ENCODE results near the gene C4A.
"Not testable (repeated sequence)": the region's sequence is repeated elsewhere in the genome, so short reads cannot be mapped to it uniquely, and the experiment has no call there.

Gene C4A

DNA sequence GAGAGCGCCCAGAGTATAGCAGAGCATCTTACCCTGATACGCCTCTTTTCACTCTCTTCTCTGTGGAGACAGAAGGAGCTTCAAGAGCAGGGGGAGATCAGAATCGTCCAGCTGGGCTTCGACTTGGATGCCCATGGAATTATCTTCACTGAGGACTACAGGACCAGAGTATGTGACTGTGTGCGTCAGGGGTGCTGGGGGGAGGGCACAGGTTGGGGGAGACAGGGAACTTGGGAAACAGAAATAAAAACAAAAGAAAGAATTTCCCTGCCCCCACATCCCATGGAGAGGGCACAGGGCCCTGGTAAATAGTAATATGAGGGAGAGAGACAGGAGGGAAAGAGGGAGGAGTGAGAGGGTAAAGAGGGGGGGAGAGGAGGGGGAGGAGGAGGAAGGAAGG is 3.0 kb upstream of the C4A start:
- no peak for FAIRE-seq
- no peak for DNase-seq (ENCODE audit: insufficient read length, low spot score)

DNA sequence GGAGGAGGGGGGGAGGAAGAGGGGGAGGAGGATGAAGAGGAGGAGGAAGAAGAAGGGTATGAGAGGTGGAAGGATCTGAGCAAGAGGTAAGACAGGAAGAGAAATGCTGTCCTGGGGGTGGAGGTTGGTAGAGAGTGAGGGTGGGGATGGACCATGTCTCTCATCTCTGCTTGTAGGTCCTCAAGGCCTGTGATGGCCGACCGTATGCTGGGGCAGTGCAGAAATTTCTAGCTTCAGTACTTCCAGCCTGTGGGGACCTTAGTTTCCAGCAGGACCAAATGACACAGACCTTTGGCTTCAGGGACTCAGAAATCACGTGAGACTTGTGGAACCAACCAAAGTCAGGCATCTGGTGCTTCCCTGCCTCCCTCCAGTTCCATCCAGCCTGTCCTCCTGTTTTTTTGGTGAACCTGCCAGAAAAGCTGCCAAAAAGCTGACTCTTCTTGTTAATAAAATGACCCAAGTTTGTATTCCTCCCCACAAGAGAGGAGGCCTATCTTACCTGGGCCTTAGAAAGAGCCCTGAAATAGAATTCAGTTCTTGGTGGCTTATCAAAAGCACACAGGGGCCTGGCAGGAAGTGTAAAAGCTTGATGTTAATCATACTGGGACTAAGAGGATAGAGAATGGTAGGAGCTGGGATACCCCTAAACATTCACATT is 2.5 kb upstream of the C4A start:
- DNase-seq (ENCODE audit: insufficient read length, low spot score) (no peak), FAIRE-seq (no peak)

DNA sequence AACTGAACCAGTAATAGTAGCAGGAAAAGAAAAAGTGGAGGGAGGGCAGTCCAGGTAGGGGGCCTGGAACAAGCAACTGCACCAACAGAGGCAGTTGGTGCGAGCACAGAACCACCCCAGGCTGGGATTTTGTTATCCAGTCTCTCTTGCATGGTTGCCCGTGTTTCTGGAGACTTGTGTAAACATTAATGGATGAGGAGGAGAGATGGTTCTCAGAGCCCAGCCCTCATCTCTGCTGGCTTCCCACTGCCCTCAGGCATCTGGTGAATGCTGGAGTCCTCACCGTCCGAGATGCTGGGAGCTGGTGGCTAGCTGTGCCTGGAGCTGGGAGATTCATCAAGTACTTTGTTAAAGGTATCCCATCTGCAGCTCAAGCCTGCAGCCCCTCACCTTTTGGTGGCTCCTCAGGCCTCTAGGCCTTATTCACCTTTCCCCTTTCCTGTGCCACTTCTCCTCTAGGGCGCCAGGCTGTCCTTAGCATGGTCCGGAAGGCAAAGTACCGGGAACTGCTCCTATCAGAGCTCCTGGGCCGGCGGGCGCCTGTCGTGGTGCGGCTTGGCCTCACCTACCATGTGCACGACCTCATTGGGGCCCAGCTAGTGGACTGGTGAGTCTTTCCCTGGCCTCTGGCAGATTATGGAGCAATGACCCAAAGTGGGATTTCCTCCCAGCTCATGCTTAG is 1.5 kb upstream of the C4A start:
- not testable (repeated sequence) for FAIRE-seq; DNase-seq (ENCODE audit: insufficient read length, low spot score)

DNA sequence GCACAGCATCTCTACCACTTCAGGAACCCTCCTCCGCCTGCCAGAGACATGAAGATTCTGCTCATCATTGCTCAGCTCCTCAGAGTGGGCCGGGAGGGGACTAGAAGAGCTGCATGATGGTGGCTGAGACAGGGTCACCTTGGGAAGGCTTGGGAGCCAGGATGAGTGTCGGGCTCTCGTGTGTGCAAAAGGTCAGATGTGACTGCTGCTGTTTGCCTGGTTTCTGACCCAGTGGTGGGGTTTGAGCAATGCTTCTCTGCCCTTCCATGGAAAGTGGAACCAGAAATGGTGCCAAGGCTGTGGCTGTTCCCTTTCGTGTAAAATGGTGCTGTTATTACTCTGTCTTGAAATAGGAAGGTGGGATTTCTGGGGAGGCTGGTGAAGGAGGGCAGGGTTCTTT is 859 bp upstream of the C4A start:
- not testable (repeated sequence) for FAIRE-seq; DNase-seq (ENCODE audit: insufficient read length, low spot score)

DNA sequence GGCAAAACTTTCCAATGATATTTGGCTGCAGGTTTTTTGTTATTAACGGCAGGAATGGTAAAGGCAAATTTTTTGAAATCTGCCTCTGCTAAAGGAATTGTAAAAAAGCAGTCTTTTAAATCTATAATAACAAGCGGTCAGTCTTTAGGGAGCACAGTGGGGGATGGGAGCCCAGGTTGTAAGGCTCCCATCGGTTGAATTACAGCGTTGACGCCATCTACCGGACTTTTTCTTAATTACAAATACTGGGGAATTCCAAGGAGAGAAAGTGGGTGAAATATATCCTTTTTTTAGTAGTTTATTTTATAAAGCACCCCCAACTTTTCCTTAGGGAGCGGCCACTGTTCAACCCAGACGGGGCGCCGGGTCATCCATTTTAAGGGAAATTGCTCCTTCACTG is 7.5 kb downstream of the C4A start:
- DNase-seq (ENCODE audit: insufficient read length, low spot score); FAIRE-seq: not testable (repeated sequence)

DNA sequence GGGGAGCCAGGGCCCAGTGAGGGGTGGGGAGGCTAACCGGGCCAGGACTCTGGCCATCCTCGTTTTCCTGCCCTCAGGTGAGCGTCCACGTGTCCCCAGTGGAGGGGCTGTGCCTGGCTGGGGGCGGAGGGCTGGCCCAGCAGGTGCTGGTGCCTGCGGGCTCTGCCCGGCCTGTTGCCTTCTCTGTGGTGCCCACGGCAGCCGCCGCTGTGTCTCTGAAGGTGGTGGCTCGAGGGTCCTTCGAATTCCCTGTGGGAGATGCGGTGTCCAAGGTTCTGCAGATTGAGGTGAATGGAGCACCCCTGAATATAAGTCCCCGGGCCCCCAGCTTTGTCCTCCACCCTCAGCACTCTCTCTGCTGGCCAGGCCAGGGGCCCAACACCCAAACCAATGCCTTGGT is 12.6 kb downstream of the C4A start:
- FAIRE-seq; DNase-seq (ENCODE audit: insufficient read length, low spot score): not testable (repeated sequence)

DNA sequence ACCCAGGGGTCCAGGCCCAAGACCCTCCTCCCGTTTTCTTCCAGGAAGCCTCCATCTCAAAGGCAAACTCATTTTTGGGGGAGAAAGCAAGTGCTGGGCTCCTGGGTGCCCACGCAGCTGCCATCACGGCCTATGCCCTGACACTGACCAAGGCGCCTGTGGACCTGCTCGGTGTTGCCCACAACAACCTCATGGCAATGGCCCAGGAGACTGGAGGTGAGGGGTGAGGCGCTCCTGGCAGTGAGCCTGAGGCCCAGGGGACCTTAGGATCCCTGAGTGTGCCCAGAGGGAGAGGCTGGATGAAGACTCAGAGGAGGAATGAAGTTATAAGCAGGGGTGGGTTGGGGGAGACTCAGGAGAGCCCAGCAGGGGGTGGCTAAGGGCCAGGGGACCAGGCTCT is 14.5 kb downstream of the C4A start:
- FAIRE-seq; DNase-seq (ENCODE audit: insufficient read length, low spot score): not testable (repeated sequence)

DNA sequence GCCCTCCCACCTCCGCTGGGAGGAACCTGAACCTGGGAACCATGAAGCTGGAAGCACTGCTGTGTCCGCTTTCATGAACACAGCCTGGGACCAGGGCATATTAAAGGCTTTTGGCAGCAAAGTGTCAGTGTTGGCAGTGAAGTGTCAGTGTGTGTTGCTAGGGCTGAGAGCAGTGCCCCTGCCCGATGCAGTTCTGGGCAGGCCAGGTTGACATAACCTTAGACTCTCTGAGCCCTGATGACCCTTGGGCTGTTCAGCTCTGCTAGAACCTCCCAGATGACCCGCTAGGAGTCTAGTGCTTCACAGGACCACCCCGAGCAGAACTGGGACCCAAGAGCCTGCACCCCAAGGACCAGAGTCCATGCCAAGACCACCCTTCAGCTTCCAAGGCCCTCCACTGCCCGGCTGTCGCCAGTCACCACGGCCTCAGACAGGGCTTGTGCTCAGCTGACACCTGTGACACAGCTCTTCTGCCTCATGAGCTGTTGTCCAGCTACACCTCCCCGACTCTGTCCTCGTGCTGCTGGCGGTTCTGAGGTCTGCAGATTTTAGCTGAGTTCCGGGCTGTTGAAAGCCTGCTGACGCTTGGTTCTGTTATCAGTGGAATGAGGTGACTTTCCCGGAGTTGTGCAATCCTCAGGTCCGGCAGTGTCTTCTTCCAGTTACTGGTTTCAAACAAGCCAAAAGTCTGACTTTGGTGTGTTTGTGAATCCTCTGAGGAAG is 20.9 kb downstream of the C4A start:
- FAIRE-seq; DNase-seq (ENCODE audit: insufficient read length, low spot score): not testable (repeated sequence)

DNA sequence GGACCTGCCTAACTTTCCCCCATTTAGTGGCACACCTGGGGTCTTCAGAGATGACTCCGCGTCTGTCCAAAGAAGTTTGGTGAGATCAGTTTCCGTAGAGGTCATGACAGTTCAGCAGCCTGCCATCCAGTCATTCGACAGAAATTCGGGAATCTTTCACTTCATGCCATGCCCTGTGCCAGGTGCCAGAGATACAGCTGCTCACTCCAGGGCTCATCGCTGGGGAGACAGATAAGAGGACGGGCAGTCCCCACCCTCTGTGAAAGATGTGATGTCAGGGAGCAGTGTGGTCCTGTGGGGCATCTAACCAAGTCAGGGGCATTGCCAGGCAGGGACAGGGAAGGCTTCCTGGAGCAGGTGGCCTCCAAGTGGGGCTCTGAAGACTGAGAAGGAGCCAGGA is 21.4 kb downstream of the C4A start:
- DNase-seq (ENCODE audit: insufficient read length, low spot score); FAIRE-seq: not testable (repeated sequence)

DNA sequence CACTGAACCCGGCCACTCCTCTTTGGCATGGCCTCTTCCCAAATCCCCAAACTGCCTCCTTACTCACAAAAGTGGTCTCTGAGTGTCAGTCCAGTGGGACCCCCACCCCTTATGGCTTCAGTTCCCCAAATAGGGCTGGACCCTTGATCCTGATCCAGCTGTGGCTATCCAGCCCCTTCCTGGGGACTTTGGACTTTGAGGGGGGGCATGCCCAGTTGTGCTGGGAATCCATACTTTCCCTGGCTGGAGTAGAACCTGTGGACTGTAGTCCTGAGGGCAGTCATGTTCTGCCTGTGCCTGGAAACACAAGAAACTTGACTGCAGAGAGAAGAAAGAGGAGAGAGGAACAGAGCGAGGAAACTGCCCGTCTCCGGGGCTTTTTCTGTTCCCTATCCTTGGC is 22.5 kb downstream of the C4A start:
- FAIRE-seq; DNase-seq (ENCODE audit: insufficient read length, low spot score): not testable (repeated sequence)

DNA sequence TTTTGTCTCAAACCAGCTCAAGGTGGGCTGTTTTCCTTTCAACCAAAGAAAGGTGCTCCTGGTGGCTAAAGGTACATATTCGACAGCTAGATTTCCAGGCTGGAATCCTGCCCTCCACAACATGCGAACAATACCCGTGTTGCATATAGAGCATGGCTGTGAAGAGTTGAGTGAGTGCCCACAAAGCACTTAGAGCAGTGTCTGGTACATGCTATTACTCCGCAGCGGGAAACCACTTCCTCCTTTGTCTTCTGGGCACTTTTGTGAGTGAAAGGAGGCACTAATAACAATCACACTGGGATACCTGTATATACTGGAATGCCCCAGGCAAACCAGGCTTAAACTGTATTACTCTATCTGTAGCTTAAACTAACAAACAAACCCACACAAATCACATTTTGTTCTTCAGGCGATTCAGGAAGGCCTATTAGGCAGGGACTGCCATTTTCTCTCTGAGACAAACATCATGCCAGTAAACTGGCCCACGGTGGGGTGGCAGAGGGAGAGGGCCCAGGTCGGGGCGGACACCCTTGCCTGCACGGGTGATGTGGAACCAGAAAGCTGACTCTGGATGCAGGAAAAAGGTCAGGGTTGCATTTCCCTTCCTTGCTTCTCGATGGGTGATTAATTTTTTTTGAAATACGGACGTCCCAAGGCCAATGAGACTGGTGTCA is 23.1 kb downstream of the C4A start:
- not testable (repeated sequence) for DNase-seq (ENCODE audit: insufficient read length, low spot score); FAIRE-seq

DNA sequence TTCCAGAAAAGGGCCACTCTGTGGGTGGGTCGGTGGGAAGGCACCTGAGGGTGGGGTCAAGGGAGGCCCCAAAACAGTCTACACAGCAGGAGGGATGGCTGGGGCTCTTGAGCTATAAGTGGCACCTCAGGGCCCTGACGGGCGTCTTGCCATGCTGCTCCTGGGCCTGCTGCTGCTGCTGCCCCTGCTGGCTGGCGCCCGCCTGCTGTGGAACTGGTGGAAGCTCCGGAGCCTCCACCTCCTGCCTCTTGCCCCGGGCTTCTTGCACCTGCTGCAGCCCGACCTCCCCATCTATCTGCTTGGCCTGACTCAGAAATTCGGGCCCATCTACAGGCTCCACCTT is 23.7 kb downstream of the C4A start:
- DNase-seq (ENCODE audit: insufficient read length, low spot score); FAIRE-seq: not testable (repeated sequence)

DNA sequence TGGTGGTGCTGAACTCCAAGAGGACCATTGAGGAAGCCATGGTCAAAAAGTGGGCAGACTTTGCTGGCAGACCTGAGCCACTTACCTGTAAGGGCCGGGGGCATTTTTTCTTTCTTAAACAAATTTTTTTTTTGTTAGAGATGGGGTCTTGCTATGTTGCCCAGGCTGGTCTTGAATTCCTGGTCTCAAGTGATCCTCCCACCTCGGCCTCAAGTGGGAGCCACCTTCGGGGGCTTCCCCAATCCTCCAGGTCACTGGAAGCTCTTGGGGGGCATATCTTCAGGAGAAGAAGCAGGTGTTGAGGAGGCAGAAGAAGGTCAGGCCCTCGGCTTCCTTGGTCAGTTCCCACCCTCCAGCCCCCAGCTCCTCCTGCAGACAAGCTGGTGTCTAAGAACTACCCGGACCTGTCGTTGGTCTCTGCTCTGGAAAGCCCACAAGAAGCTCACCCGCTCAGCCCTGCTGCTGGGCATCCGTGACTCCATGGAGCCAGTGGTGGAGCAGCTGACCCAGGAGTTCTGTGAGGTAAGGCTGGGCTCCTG is 24.2 kb downstream of the C4A start:
- DNase-seq (ENCODE audit: insufficient read length, low spot score) = not testable (repeated sequence)

DNA sequence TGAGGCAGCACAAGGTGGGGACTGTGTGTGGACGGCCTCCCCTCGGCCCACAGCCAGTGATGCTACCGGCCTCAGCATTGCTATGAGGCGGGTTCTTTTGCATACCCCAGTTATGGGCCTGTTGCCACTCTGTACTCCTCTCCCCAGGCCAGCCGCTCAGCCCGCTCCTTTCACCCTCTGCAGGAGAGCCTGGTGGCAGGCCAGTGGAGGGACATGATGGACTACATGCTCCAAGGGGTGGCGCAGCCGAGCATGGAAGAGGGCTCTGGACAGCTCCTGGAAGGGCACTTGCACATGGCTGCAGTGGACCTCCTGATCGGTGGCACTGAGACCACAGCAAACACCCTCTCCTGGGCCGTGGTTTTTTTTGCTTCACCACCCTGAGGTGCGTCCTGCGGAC is 25.2 kb downstream of the C4A start:
- DNase-seq (ENCODE audit: insufficient read length, low spot score); FAIRE-seq: not testable (repeated sequence)

More for the DNA sequence above, 24.2 kb downstream of the C4A start:
- FAIRE-seq = not testable (repeated sequence)

DNA sequence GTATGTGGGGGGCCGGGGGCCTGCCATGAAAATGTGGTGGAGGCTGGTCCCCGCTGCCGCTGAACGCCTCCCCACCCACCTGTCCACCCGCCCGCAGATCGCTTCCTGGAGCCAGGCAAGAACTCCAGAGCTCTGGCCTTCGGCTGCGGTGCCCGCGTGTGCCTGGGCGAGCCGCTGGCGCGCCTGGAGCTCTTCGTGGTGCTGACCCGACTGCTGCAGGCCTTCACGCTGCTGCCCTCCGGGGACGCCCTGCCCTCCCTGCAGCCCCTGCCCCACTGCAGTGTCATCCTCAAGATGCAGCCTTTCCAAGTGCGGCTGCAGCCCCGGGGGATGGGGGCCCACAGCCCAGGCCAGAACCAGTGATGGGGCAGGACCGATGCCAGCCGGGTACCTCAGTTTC is 26.2 kb downstream of the C4A start:
- FAIRE-seq; DNase-seq (ENCODE audit: insufficient read length, low spot score): not testable (repeated sequence)

DNA sequence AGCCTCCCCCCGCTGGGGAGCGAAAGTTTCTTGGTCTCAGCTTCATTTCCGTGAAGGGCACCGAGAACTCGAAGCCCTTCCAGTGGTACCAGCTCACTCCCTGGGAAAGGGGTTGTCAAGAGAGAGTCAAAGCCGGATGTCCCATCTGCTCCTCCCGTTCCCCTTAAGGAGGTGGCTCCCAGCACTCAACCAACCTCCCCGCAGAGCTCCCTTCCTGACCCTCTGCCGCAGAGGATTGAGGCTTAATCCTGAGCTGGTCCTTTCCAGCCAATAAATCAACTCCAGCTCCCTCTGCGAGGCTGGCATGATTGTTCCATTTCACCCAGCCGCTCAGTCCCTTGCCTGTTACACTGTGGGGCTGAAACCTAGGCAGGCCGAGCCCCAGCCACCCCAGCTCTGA is 26.8 kb downstream of the C4A start:
- FAIRE-seq; DNase-seq (ENCODE audit: insufficient read length, low spot score): not testable (repeated sequence)

DNA sequence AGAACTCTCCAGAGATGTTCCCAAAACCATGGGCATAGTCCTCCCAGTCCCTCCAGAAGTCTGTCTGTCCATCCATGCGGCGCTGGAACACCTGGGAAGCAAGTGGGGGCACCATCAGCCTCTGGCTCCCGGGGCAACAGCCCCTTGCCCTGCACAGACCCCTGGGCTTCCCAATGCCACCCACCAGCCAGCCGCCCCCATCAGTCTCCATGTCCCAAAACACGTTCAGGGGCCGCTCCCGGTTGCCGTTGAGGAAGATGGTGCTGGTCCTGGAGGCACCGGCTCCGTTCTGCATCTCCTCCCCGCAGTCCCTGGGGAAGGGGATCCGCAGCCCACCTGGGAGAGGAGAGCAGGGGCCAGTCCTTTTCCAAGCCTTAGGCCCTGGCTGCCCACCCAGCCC is 27.7 kb downstream of the C4A start:
- not testable (repeated sequence) for FAIRE-seq; DNase-seq (ENCODE audit: insufficient read length, low spot score)

DNA sequence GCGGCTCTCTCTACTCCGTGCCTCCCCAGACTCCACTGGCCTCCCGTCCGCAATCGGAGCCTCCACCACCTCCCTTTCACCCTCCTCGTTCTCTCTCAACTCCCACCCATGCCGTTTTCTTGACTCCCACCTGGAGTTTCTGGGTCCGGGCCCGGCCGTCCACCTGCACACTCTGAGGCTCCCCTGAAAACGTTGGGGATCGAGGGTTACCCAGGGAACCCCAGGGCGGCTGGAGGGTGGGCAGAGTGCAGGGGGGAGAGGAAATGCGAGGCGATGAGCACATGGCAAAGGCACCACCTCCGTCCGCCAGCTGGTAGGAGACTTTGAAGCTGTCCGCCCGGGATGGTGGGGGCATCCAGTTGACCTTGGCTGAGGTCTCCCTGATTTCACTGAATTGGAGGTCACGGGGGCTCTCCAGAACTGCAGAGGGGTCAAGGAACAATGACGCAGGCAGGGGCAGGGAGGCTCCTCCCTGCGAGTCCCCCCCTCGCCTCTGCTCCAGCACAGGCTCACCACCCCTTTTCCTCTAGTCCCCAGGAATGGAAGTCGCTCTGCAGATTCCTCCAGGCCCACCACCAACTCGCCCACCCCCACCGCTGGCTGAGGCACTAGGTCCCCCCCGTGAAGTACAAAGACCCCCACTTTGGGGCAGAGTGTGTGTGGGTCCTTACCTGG is 29.1 kb downstream of the C4A start:
- not testable (repeated sequence) for DNase-seq (ENCODE audit: insufficient read length, low spot score); FAIRE-seq

DNA sequence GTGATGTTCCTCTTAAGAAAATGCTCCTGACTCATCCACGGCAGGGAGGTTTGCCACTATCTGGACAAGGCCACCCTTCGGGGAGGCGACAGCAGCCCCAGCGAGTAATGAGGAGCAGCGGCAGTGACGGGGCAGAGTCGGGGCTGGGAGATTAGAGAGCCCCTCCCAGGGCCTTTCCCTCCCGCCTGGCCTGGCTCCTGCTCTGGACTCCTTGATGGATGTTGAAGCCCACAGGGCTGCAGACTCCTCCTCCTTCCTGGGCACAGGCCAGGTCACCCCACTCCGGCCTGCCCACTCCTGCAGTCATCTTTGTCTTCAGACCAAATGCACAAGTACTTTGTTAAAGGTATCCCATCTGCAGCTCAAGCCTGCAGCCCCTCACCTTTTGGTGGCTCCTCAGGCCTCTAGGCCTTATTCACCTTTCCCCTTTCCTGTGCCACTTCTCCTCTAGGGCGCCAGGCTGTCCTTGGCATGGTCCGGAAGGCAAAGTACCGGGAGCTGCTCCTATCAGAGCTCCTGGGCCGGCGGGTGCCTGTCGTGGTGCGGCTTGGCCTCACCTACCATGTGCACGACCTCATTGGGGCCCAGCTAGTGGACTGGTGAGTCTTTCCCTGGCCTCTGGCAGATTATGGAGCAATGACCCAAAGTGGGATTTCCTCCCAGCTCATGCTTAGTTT is 31.2 kb downstream of the C4A start:
- FAIRE-seq; DNase-seq (ENCODE audit: insufficient read length, low spot score): not testable (repeated sequence)
